Coronary artery (tissue), 2 donors: ENCODE measurements around the gene C6orf163.
A peak's percentile ranks its signal among the peaks of the same experiment; 100 is the strongest.
"Not testable (repeated sequence)": the region's sequence is repeated elsewhere in the genome, so short reads cannot be mapped to it uniquely, and the experiment has no call there.

ENCODE experiments used
- DNase-seq: peaks from one replicate; pipeline ENCODE4 v3.0.0-alpha.2; 2017; ENCODE audit warnings: low spot score
- H3K27ac ChIP-seq, 2 donors: fragments of 200-600 bp; sonication (generic); one replicate each; pipeline ENCODE4 v1.5.1; 2016 to 2019
- H3K4me3 ChIP-seq: fragments of 200-600 bp; sonication (generic); 2 replicates; pipeline ENCODE4 v1.5.1; 2016; ENCODE audit warnings: mild to moderate bottlenecking, moderate library complexity
- CTCF ChIP-seq: fragments of 200-600 bp; sonication (generic); IDR thresholded peaks from one replicate; pipeline ENCODE4 v1.5.1; 2019; ENCODE audit warnings: antibody characterized with exemption

C6orf163 gene

GRCh38 chr6:87322304-87323212 lies 22.1 kb upstream of the C6orf163 start, which contains the start of gene SMIM8:
Gene SMIM8, plus strand, starts transcription at chr6:87322588. Its CDS starts 14,444 bp downstream, at chr6:87337032.
- Histone ChIP-seq H3K27ac (peak within 1 kb of the TSS; percentile 57 to 80), H3K4me3 (peak within 1 kb of the TSS; percentile 90)
- peak; percentile 81 for DNase-seq
- peak; percentile 98 for TF ChIP-seq CTCF

- not testable (repeated sequence) for H3K27ac ChIP-seq, H3K4me3 ChIP-seq, DNase-seq
These were observed 20.7 kb upstream of the C6orf163 start for GRCh38 chr6:87323880-87324279.

- no peak overlapping the region for H3K27ac ChIP-seq
- no peak overlapping the region for H3K4me3 ChIP-seq
- DNase-seq = no peak
- TF ChIP-seq CTCF = no peak
These were observed 13.7 kb upstream of the C6orf163 start for GRCh38 chr6:87330961-87331360.

GRCh38 chr6:87333033-87333432 lies 11.6 kb upstream of the C6orf163 start:
- Histone ChIP-seq H3K4me3 (no peak overlapping the region), H3K27ac (no peak overlapping the region)
- no peak for TF ChIP-seq CTCF
- DNase-seq = no peak

- no peak for TF ChIP-seq CTCF
- DNase-seq = no peak
- Histone ChIP-seq H3K27ac (peak overlapping the region in 1 of 2 donors; percentile 25), H3K4me3 (peak overlapping the region; percentile 4)
These were observed 10.9 kb upstream of the C6orf163 start for GRCh38 chr6:87333591-87334181.

GRCh38 chr6:87334683-87335082 lies 9.9 kb upstream of the C6orf163 start:
- no peak for TF ChIP-seq CTCF
- no peak for DNase-seq
- Histone ChIP-seq H3K27ac (no peak overlapping the region), H3K4me3 (no peak overlapping the region)

- Histone ChIP-seq H3K27ac (no peak overlapping the region), H3K4me3 (no peak overlapping the region)
- DNase-seq = no peak
- TF ChIP-seq CTCF = no peak
These were observed 8.2 kb upstream of the C6orf163 start for GRCh38 chr6:87336367-87336766.
